Measurements from ENCODE around the gene CC2D1B.

CC2D1B gene

DNA sequence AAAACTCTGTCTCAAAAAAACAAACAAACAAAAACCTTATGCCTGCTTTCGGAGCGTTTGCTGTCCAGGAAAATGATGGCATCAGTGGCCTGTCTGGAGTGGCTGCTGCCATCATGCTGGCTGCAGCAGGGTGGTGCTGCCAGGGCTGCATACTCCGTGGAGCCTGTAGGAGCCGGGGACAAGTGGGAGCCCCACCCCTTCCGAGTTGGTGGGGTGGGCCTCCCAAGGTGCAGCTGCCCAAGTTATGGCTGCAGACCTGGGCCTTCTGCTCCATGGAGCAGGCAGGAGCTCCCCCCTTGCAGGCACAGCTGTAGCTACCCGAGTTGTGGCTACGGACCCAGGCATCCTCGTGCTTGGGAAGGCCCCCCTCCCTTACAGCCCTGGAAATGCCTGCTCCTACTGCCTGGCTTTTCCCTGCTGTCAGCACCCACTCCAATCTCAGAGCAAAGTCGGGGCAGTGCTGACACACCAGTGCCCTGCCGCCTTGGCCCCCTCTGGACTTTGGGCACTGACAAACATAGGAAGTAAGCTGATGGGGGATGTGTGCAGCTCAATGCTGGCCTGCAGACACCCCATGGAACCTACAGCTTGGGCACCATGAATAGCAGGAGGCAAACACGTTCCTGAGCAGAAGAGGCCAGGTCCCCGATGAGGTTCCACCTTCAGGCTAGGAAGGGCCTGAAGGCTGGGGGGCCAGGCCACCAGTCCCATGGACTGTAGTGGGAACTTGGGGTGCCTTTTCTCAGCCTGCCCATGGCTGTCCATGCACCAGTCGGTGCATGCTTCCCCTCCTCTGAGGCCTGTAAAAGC lies 60.4 kb downstream of the CC2D1B start:
- no peak for DNase-seq

Measured in stimulated activated CD4-positive, alpha-beta T cell treated with anti-CD3 and anti-CD28 coated beads, Interleukin-4, amount 100 ng/mL, for 24 hours (primary cell).